ENCODE results near the gene PIGU. TPM values are rescaled to one million over a fixed set of nuclear protein-coding genes. Genes with fewer than 3 reads are reported as not detected.

The PIGU gene
- total RNA-seq, 1 donor from 2014 or later = 20.7 TPM

GRCh38 chr20:34579979-34580940, 96.6 kb downstream of the PIGU start:
- no peak for DNase-seq (ENCODE audit: low read depth)
- no peaks in the 10 kb centered on the region for H3K27me3 ChIP-seq (ENCODE audit: control insufficient read depth, insufficient read depth, low read length)
- no peak for TF ChIP-seq CTCF (IDR thresholded peaks at IDR 0.05; ENCODE audit: insufficient read depth, low read length, poor library complexity, severe bottlenecking)
- H3K36me3 ChIP-seq (ENCODE audit: control insufficient read depth, insufficient read depth, low read length) = no peaks in the 10 kb centered on the region
- no peak overlapping the region for H3K4me3 ChIP-seq (ENCODE audit: low read depth, low read length)

- H3K4me3 ChIP-seq (ENCODE audit: low read depth, low read length) = no peak overlapping the region
- no peaks in the 10 kb centered on the region for H3K36me3 ChIP-seq (ENCODE audit: control insufficient read depth, insufficient read depth, low read length)
- DNase-seq (ENCODE audit: low read depth) = peak; percentile 58
- H3K27me3 ChIP-seq (ENCODE audit: control insufficient read depth, insufficient read depth, low read length) = no peaks in the 10 kb centered on the region
- peak; percentile 81 for TF ChIP-seq CTCF (IDR thresholded peaks at IDR 0.05; ENCODE audit: insufficient read depth, low read length, poor library complexity, severe bottlenecking)
Observed at GRCh38 chr20:34579191-34579978, 97.5 kb downstream of the PIGU start.

GRCh38 chr20:34578521-34578920, 98.4 kb downstream of the PIGU start:
- DNase-seq (ENCODE audit: low read depth) = no peak
- TF ChIP-seq CTCF (IDR thresholded peaks at IDR 0.05; ENCODE audit: insufficient read depth, low read length, poor library complexity, severe bottlenecking) = no peak
- H3K4me3 ChIP-seq (ENCODE audit: low read depth, low read length) = no peak overlapping the region
- H3K27me3 ChIP-seq (ENCODE audit: control insufficient read depth, insufficient read depth, low read length) = no peaks in the 10 kb centered on the region
- no peaks in the 10 kb centered on the region for H3K36me3 ChIP-seq (ENCODE audit: control insufficient read depth, insufficient read depth, low read length)

- no peaks in the 10 kb centered on the region for H3K27me3 ChIP-seq (ENCODE audit: control insufficient read depth, insufficient read depth, low read length)
- TF ChIP-seq CTCF (IDR thresholded peaks at IDR 0.05; ENCODE audit: insufficient read depth, low read length, poor library complexity, severe bottlenecking) = no peak
- no peaks in the 10 kb centered on the region for H3K36me3 ChIP-seq (ENCODE audit: control insufficient read depth, insufficient read depth, low read length)
- DNase-seq (ENCODE audit: low read depth) = no peak
- H3K4me3 ChIP-seq (ENCODE audit: low read depth, low read length) = no peak overlapping the region
Observed at GRCh38 chr20:34578025-34578424, 98.9 kb downstream of the PIGU start.

GRCh38 chr20:34577061-34577460, 99.8 kb downstream of the PIGU start:
- TF ChIP-seq CTCF (IDR thresholded peaks at IDR 0.05; ENCODE audit: insufficient read depth, low read length, poor library complexity, severe bottlenecking) = no peak
- Histone ChIP-seq H3K4me3 (ENCODE audit: low read depth, low read length) (no peak overlapping the region), H3K27me3 (ENCODE audit: control insufficient read depth, insufficient read depth, low read length) (no peaks in the 10 kb centered on the region), H3K36me3 (ENCODE audit: control insufficient read depth, insufficient read depth, low read length) (no peaks in the 10 kb centered on the region)
- no peak for DNase-seq (ENCODE audit: low read depth)

Measured in kidney epithelial cell (primary cell).